Karpas-422 (cell line): ENCODE measurements around the gene SLCO3A1. TPM values are rescaled to one million over a fixed set of nuclear protein-coding genes. Genes with fewer than 3 reads are reported as not detected.
A peak's percentile ranks its signal among the peaks of the same experiment; 100 is the strongest.

ENCODE experiments used
- DNase-seq: peaks from one replicate; pipeline ENCODE4 v3.0.0-alpha.2; 2015
- H2AFZ ChIP-seq: fragments of 200-600 bp; sonication (generic); 2 replicates; pipeline ENCODE4 v1.6.1; 2014; ENCODE audit warnings: antibody characterized with exemption, low read length, mixed read lengths
- H3K27ac ChIP-seq: fragments of 200-600 bp; sonication (generic); 2 replicates; pipeline ENCODE4 v1.5.1; 2014; ENCODE audit warnings: mild to moderate bottlenecking, low read length, moderate library complexity
- H3K27me3 ChIP-seq: fragments of 200-600 bp; sonication (generic); 2 replicates; pipeline ENCODE4 v1.6.1; 2014; ENCODE audit warnings: low read length, mixed read lengths
- H3K36me3 ChIP-seq: fragments of 200-600 bp; sonication (generic); 2 replicates; pipeline ENCODE4 v1.6.1; 2014; ENCODE audit warnings: low read length, mixed read lengths; ENCODE audit not compliant: insufficient read depth
- H3K4me1 ChIP-seq: fragments of 200-600 bp; sonication (generic); 2 replicates; pipeline ENCODE4 v1.6.1; 2014; ENCODE audit warnings: mild to moderate bottlenecking, low read length, mixed read lengths
- H3K4me2 ChIP-seq: fragments of 200-600 bp; sonication (generic); 2 replicates; pipeline ENCODE4 v1.6.1; 2014; ENCODE audit warnings: low read length, low read depth, mild to moderate bottlenecking; ENCODE audit not compliant: poor library complexity, severe bottlenecking
- H3K4me3 ChIP-seq: fragments of 200-600 bp; sonication (generic); 2 replicates; pipeline ENCODE4 v1.5.1; 2014; ENCODE audit warnings: mild to moderate bottlenecking, antibody characterized with exemption, low read length, mixed read lengths
- H3K79me2 ChIP-seq: fragments of 200-600 bp; sonication (generic); 2 replicates; pipeline ENCODE4 v1.6.1; 2014; ENCODE audit warnings: mild to moderate bottlenecking, low read length, mixed read lengths
- H3K9ac ChIP-seq: fragments of 200-600 bp; sonication (generic); 2 replicates; pipeline ENCODE4 v1.6.0; 2014; ENCODE audit warnings: low read length
- H3K9me2 ChIP-seq: fragments of 200-600 bp; sonication (generic), shearing (Covaris generic); replicated peaks from 2 replicates; pipeline ENCODE4 v1.6.0; 2014; ENCODE audit warnings: mild to moderate bottlenecking, low read length, moderate library complexity; ENCODE audit not compliant: insufficient read depth
- H3K9me3 ChIP-seq: fragments of 300-700, 200-600 bp; sonication (generic); 2 replicates; pipeline ENCODE4 v1.6.1; 2014; ENCODE audit warnings: low read length, mixed read lengths
- H4K20me1 ChIP-seq: fragments of 200-600 bp; sonication (generic); 2 replicates; pipeline ENCODE4 v1.6.1; 2014; ENCODE audit warnings: mild to moderate bottlenecking, antibody characterized with exemption, low read length, low read depth; ENCODE audit not compliant: insufficient read depth
- total RNA-seq: library from RNA; depleted of rRNA; stranded (reverse); fragments of >200 nt; shearing (Covaris generic); gene quantifications from 2 replicates; pipeline ENCODE4 v1.2.3, GENCODE V29; 2014; ENCODE audit warnings: low replicate concordance

SLCO3A1 gene
- total RNA-seq, 1 experiment from 2014 or later = 36.2 TPM

DNA sequence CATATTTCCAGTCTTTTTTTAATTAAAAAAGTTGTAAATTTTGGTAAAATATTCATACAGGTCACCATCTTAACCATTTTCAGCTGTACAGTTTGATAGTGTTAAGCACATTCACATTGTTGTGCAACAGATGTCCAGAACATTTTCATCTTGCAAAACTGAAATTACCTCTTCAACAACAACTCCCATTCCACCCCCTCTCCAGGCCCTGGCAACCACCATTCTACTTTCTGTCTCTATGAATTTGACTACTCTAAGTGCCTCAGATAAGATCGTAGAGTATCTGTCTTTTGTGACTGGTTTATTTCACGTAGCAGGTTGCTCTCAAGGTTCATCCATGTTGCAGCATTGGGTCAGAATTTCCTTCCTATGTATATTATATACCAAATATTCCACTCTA is 76.0 kb downstream of the SLCO3A1 start:
- H3K4me3 ChIP-seq = no peak overlapping the region
- no peaks in the 10 kb centered on the region for H3K9me3 ChIP-seq
- peaks cover 19% of the 10 kb centered on the region; the same call in 1 of the 2 replicates for H4K20me1 ChIP-seq
- H3K27ac ChIP-seq = no peak overlapping the region
- H3K9ac ChIP-seq = no peak overlapping the region
- H3K4me2 ChIP-seq = no peak overlapping the region
- H3K9me2 ChIP-seq = no peaks in the 10 kb centered on the region
- H3K4me1 ChIP-seq = peaks cover 56% of the 10 kb centered on the region
- H3K27me3 ChIP-seq = no peaks in the 10 kb centered on the region
- H3K36me3 ChIP-seq = no peaks in the 10 kb centered on the region
- no peak for DNase-seq
- H3K79me2 ChIP-seq = peaks cover 100% of the 10 kb centered on the region
- H2AFZ ChIP-seq = no peak overlapping the region

DNA sequence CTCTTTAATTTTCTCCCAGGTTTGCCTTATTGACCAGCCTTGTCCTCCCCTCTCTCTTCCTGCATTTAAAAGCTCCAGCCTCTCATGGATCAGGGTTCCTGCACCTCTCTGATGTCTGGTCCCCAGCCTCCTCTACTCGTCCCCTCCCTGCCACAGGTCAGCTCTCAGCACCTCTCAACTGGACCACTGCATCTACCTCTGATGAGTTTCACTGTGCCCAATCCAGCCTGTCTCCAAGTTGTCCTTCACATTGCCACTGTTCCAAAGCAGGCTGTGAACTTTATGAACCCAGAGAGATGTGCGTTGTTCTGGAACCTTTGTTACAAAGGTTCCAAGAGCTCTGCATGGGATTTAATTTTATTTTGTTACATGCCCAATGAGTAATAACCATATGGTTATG is 76.6 kb downstream of the SLCO3A1 start:
- Histone ChIP-seq H3K9me3 (no peaks in the 10 kb centered on the region), H3K9ac (no peak overlapping the region), H3K36me3 (no peaks in the 10 kb centered on the region), H2AFZ (no peak overlapping the region), H3K9me2 (no peaks in the 10 kb centered on the region), H3K4me3 (no peak overlapping the region), H3K27me3 (no peaks in the 10 kb centered on the region), H3K4me2 (no peak overlapping the region), H3K79me2 (peaks cover 100% of the 10 kb centered on the region), H4K20me1 (peaks cover 19% of the 10 kb centered on the region; the same call in 1 of the 2 replicates), H3K27ac (no peak overlapping the region), H3K4me1 (peaks cover 62% of the 10 kb centered on the region)
- DNase-seq = no peak

DNA sequence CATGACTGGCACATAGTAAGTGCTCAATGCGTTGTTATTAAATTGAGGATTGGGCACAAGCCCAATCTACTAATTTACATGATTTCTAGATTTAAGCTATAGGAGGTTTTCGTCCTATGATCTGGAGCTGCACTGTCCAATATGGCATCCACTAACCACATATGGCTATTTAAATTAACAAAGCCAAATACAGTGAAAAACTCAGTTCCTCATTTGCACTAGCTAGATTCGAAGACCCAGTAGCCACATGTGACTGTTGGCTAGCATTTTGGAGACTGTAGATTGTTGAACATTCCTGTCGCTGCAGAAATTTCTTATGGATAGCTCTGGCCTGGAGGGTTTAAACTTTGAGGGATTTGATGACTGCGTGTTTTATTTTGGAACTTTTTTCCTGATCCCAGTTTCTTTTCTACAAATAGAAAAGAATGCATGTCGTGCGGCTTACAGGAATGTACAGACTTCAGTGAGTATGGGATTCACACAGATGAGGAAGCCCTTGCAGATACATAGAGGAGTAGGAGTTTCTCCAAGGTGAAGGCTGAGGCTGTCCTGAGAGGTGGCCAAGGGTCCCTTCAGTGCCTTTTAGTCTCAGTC is 82.8 kb downstream of the SLCO3A1 start:
- Histone ChIP-seq H3K9me3 (no peaks in the 10 kb centered on the region), H3K4me3 (no peak overlapping the region), H4K20me1 (peaks cover 4% of the 10 kb centered on the region), H3K27me3 (no peaks in the 10 kb centered on the region), H3K9ac (no peak overlapping the region), H3K9me2 (no peaks in the 10 kb centered on the region), H3K4me2 (peak overlapping the region; percentile 25), H3K4me1 (peaks cover 81% of the 10 kb centered on the region), H2AFZ (no peak overlapping the region), H3K79me2 (peaks cover 100% of the 10 kb centered on the region), H3K36me3 (no peaks in the 10 kb centered on the region), H3K27ac (peak overlapping the region; percentile 72)
- peak; percentile 79 for DNase-seq

DNA sequence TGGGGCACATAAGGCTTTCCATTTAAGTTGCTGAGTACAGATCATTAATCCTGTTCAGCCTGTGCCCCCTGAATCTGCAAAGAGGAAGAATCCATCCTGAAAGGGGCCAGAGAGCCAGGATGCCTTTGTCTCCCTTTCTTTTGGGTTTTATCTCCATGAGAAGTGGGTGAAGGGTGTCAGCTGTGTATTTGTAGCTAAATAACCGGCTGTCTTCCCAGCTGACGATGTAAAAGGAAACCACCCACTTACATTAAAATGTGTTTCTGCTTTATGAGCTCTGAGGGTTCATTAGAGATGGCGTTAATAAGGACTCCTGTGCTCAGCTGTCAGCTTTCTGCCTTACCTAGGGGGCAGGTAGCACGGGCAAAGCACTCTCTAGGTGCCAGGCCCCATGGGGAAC is 83.4 kb downstream of the SLCO3A1 start:
- H3K9me2 ChIP-seq = no peaks in the 10 kb centered on the region
- H3K79me2 ChIP-seq = peaks cover 100% of the 10 kb centered on the region
- H4K20me1 ChIP-seq = peaks cover 5% of the 10 kb centered on the region
- peak overlapping the region; percentile 72 for H3K27ac ChIP-seq
- H3K9ac ChIP-seq = no peak overlapping the region
- no peak overlapping the region for H3K4me3 ChIP-seq
- H3K9me3 ChIP-seq = no peaks in the 10 kb centered on the region
- H3K36me3 ChIP-seq = no peaks in the 10 kb centered on the region
- peaks cover 85% of the 10 kb centered on the region for H3K4me1 ChIP-seq
- H2AFZ ChIP-seq = no peak overlapping the region
- H3K4me2 ChIP-seq = no peak overlapping the region
- DNase-seq = no peak
- no peaks in the 10 kb centered on the region for H3K27me3 ChIP-seq

DNA sequence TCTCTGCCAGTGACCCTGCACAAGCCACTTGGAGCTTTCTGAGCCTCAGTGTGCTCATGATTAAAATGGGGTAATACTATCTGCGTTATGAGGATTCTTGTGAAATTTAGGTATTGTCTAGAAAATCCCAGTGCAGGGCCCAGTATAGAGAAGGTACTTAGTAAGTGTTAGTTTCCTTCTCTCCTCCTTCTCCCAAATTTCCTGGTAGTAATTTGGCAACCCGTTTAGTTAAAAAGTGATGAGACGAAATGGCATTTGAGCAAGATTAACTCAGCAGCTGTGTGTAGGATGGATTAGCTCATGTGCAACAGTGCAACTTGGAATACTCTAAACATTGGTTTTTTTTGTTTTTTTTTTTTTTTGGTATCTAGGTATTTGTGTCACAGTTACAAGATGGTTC is 84.6 kb downstream of the SLCO3A1 start:
- no peaks in the 10 kb centered on the region for H3K9me2 ChIP-seq
- H3K4me3 ChIP-seq = no peak overlapping the region
- H3K4me1 ChIP-seq = peaks cover 85% of the 10 kb centered on the region
- H2AFZ ChIP-seq = no peak overlapping the region
- H3K9ac ChIP-seq = no peak overlapping the region
- H4K20me1 ChIP-seq = peaks cover 8% of the 10 kb centered on the region
- H3K27me3 ChIP-seq = no peaks in the 10 kb centered on the region
- DNase-seq = no peak
- no peak overlapping the region for H3K27ac ChIP-seq
- no peaks in the 10 kb centered on the region for H3K36me3 ChIP-seq
- H3K79me2 ChIP-seq = peaks cover 100% of the 10 kb centered on the region
- no peak overlapping the region for H3K4me2 ChIP-seq
- H3K9me3 ChIP-seq = no peaks in the 10 kb centered on the region

DNA sequence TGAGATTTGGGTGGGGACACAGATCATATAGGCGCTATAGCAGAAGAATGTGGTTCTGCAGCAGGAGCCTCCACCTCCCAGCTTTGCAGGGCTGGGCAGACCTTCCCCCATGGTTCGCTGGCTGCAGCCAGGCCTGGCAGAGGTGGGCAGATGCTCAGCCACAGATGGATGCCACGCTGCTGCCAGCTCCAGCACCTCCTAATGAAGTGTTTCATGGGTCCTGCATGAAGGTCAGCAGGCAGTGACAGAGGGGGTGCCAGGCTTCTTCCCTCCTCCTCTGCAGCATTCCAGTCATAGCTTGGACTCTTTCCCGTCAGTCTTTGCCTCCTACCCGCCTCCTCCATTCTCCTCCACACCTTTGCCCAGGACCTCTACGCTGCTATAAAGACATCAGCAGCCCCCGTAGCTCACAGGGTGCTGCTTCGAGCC is 85.9 kb downstream of the SLCO3A1 start:
- peaks cover 12% of the 10 kb centered on the region for H4K20me1 ChIP-seq
- no peak overlapping the region for H3K9ac ChIP-seq
- no peak for DNase-seq
- H3K4me1 ChIP-seq = peaks cover 74% of the 10 kb centered on the region
- H3K27ac ChIP-seq = no peak overlapping the region
- no peaks in the 10 kb centered on the region for H3K27me3 ChIP-seq
- H3K9me3 ChIP-seq = no peaks in the 10 kb centered on the region
- H3K9me2 ChIP-seq = no peaks in the 10 kb centered on the region
- peaks cover 100% of the 10 kb centered on the region for H3K79me2 ChIP-seq
- H3K36me3 ChIP-seq = no peaks in the 10 kb centered on the region
- no peak overlapping the region for H2AFZ ChIP-seq
- H3K4me3 ChIP-seq = no peak overlapping the region
- no peak overlapping the region for H3K4me2 ChIP-seq

DNA sequence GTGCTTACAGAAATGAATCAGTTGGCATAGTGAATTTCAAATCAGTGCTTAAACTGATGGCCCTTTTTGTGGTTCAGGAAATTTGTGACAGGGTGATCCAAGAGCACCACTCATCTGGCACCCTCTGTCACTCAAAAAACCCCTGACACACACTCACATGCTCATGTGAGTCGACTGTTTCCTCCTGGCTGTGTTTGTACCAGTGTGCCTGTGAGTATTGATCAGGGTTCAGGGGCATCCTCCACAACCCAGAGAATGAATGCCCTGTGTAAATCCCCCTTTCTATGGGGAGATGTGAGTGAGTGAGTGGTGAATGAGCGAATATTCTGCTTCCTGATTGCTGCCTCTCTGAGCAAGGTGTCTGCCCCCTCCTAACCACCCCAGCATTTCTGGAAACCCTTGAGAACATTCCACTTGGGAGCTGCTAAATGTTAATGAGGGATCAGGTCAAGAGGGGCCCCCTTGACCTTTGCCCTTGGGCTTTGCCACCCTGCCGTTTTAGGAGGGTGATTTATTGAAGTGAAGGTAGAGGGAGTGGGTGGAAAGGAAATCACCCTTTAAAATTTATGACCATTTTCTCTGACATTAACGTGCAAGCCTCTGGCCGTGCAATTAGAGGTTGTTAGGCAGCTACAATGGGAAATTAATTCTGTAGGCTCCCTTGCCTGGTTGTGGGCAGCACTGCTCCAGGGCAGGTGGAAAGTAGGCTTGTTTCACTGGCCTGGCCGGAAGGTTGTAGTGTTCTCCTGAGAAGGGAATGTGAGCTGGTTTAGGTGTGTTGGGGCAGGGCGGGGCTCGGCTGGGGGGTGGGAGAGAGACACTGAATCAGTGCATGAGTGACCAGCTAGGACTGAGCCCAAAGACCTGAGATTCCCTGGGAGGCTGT is 87.2 kb downstream of the SLCO3A1 start:
- peaks cover 60% of the 10 kb centered on the region for H3K4me1 ChIP-seq
- H2AFZ ChIP-seq = no peak overlapping the region

DNA sequence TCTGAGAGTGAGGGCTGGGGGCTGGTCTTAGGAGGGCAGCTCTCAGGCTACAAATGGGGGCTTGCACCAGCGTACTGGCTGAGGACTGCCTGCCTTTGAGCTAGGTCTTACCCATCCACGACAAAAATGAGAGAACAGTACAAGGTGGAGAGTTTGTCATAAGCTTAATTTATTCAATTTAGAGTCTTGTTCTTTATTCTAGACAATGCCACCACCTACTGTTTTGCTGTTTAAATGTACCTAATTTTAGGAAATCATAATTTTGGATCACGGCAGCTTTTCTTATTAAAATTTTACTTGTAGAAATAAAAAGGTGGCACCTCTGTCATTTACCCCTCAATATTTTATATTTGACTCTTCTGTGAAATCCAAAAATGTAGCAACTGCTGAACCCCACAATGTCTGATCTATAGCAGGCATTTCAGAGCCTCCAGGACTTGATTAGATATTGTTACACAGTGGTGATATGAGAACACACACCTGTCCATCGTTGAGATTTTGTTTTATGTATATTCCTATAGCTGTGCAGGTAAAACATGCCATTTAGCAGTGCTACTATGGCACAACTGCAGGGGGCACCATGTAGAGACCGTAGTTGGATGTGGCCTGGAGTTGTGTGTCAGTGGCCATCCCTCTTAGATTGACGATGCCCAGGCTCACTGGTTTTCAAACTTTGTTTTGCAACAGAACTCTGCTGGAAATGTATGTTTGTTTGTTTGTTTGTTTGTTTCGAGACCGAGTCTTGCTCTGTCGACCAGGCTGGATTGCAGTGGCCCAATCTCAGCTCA is 88.6 kb downstream of the SLCO3A1 start:
- Histone ChIP-seq H2AFZ (no peak overlapping the region), H3K9me2 (no peaks in the 10 kb centered on the region), H3K36me3 (no peaks in the 10 kb centered on the region), H3K9me3 (no peaks in the 10 kb centered on the region), H3K27me3 (no peaks in the 10 kb centered on the region), H3K4me2 (peak overlapping the region; percentile 1), H4K20me1 (peaks cover 26% of the 10 kb centered on the region), H3K4me1 (peaks cover 47% of the 10 kb centered on the region), H3K27ac (no peak overlapping the region), H3K4me3 (no peak overlapping the region), H3K9ac (no peak overlapping the region), H3K79me2 (peaks cover 100% of the 10 kb centered on the region)
- no peak for DNase-seq

More for the DNA sequence above, 87.2 kb downstream of the SLCO3A1 start:
- Histone ChIP-seq H3K4me2 (no peak overlapping the region), H3K27me3 (no peaks in the 10 kb centered on the region), H3K4me3 (no peak overlapping the region), H3K9ac (peak overlapping the region; percentile 41), H3K9me2 (no peaks in the 10 kb centered on the region), H4K20me1 (peaks cover 16% of the 10 kb centered on the region), H3K79me2 (peaks cover 100% of the 10 kb centered on the region), H3K36me3 (no peaks in the 10 kb centered on the region), H3K9me3 (no peaks in the 10 kb centered on the region), H3K27ac (peak overlapping the region; percentile 60)
- no peak for DNase-seq
